GM13977 (cell line): ENCODE data around the gene VAT1L.

ENCODE experiments used
- DNase-seq: peaks from one replicate; pipeline ENCODE4 v3.0.0; 2012; ENCODE audit warnings: low spot score
- in situ Hi-C: fragments of 300-500 bp; cut with MboI; formaldehyde crosslinking; loops from one replicate; pipeline ENCODE4 v1.12.0; 2022; ENCODE audit warnings: low sequenced_read_pairs, low pct_unique_long_range_greater_than_20kb, mixed read lengths, inconsistent platforms; ENCODE audit not compliant: unreplicated experiment
- TF ChIP-seq, protein P1 (sequence below): IDR thresholded peaks from 2 replicates; pipeline ENCODE4 v1.5.1; 2012; ENCODE audit warnings: mild to moderate bottlenecking, control low read depth; ENCODE audit not compliant: insufficient read depth; ENCODE audit errors: extremely low read depth, missing control alignments

The VAT1L gene

DNA sequence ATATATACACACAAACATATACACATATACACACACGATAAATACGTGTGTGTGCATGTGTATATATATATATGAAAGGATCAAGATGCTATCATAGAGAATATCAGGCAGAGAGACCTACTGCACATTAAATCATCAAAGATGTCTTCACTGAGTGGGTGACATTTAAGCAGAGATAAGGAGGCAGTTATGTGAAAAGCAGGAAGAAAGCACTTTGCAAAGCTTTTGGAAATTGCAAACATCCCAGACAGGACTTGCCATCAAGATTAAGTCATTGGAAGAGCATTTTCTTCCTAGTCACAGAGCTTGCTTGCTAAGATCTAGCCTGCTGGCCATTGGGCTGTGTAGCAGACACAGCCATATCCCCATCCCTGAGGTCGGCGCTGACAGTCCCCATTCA lies 56.4 kb downstream of the VAT1L start:
- in situ Hi-C loops: no loop called here
- TF ChIP-seq, protein P1, sequence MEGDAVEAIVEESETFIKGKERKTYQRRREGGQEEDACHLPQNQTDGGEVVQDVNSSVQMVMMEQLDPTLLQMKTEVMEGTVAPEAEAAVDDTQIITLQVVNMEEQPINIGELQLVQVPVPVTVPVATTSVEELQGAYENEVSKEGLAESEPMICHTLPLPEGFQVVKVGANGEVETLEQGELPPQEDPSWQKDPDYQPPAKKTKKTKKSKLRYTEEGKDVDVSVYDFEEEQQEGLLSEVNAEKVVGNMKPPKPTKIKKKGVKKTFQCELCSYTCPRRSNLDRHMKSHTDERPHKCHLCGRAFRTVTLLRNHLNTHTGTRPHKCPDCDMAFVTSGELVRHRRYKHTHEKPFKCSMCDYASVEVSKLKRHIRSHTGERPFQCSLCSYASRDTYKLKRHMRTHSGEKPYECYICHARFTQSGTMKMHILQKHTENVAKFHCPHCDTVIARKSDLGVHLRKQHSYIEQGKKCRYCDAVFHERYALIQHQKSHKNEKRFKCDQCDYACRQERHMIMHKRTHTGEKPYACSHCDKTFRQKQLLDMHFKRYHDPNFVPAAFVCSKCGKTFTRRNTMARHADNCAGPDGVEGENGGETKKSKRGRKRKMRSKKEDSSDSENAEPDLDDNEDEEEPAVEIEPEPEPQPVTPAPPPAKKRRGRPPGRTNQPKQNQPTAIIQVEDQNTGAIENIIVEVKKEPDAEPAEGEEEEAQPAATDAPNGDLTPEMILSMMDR: no peak
- DNase-seq: no peak

DNA sequence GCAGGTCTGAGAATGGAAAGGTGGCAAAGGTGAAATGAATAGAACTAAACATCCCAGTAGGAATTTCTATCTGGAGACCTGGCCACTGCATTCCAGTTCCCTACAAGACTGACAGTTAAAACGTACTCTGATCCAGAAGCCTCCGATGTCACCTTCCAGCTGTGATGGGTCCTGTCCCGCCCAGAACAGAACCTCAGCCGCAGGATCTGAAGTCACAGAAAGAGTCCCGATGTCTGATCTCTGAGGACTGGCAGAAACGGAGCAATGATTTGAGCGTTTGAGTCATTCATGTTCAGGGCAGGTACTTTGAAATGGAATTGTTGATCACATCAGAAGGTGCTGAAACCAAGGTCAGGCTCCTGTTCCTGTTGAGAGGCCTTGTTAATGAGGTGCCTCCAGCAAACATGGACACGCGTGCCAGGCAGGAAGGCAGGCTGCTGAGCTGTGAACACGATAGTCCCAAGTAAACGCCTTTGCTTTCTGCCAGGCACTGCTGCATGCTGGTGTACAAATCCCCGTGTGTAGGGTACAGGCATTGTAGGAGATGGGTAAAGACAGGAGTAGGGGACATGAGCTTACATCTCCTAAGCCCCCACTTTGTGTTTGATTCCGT lies 61.4 kb downstream of the VAT1L start:
- no peak for DNase-seq
- TF ChIP-seq, protein P1: no peak
- in situ Hi-C loops: no loop called here

DNA sequence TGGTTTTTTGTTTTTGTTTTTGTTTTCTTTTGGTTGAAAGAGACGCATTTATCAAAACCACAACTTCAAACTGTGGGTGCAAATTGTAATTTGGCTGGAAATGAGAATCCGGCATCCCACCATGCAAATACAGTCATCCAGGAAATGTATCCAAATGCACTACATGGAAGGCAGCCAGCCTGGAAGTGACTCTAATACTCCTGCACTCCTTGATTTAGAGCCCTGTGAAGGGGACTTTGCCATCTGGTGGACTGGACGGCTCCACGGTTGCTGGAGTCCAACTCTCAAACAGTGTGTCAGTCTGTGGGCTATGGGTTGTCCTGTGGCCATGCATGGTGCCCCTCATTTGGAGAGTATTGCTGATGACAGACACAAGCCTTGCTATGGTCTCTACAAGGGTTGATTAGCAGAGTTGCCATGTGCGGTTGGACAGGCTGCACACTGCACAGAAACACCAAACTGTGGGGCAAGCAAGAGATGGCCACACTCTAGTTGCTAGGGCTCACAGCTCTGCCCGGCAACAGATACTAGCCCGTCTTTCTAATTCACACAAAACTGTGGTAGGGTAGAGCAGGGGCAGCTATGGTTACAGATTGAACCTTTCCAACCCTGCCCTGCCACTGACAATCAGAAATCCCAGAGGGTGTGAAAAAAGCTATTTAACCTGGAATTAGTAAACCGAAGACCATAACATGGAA lies 62.4 kb downstream of the VAT1L start:
- in situ Hi-C loops: no loop called here
- no peak for DNase-seq
- TF ChIP-seq, protein P1: no peak

DNA sequence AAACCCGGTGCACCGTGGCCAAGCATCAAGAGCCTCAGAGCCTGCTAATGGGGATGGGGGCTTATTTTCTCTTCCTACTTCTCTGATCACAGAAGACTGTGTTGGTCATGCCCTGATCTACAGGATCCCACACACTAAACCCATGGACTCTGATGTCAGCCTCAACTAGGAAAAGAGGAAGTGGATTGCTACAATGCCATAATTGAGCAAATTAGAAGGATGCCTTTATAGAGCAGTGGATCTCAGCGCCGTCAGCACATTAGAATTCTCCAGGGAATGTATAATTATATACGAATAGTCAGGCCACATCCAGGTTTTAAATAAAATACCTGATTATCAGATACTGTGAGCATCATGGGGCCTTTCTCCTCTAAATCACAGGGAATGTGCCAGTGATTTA lies 64.8 kb downstream of the VAT1L start:
- TF ChIP-seq, protein P1: no peak
- DNase-seq: no peak
- in situ Hi-C loops: no loop called here

DNA sequence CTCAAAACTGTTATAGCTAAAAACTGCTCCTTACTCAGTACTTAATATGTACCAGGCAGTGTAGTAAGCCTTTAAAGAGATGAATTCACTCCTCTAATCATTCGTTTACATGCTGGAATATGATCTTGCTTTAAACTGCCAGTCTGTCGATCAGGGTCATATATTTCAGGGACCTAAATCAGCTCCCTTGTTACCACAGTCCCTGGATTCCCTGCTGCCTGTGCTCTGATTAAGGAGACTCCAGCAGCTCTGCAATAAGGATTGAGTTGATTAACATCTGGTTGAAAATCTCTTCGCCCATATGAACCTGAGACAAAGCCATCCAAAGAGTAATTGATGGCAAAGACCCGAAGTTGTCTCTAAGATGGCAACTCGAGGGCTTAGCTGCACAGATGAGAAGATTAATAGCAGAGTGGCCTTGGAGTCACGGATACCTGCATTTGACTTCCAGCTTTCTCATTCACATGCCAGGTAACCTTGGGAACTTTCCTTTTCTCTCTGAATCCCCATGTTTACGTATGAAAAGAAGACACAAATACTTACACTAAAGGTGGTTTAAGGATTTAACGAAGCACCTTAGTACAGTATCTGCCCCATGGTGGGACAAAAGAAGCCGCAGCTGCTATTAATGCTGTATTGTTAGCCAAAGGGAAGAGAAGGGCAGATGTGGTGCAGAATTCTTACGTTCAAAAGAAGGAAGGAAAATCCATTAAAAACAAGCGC lies 68.2 kb downstream of the VAT1L start:
- in situ Hi-C loops: no loop called here
- TF ChIP-seq, protein P1: no peak
- DNase-seq: no peak

DNA sequence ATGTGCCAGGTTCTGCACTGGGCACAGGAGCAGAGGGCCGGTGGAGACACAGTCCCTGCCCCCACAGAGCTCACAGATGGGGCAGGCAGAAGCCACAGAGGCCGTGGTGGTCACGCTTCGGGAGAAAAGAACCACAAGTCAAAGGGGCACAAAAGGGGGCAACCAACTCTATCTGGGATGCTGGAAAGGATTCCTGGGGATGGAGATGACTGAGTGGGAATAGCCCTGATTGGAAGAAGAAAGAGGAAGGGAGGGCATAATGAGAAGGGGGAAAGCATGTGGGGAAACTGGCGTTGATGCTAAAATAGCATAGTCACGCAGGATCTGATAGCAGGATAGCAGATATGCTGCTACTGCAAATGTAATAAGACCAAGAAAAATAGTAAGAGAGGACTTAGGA lies 69.7 kb downstream of the VAT1L start:
- no peak for DNase-seq
- in situ Hi-C loops: no loop called here
- TF ChIP-seq, protein P1: no peak
